ENCODE measurements around the gene AP3S2.
"Not testable (repeated sequence)": the region's sequence is repeated elsewhere in the genome, so short reads cannot be mapped to it uniquely, and the experiment has no call there.

AP3S2 gene

DNA sequence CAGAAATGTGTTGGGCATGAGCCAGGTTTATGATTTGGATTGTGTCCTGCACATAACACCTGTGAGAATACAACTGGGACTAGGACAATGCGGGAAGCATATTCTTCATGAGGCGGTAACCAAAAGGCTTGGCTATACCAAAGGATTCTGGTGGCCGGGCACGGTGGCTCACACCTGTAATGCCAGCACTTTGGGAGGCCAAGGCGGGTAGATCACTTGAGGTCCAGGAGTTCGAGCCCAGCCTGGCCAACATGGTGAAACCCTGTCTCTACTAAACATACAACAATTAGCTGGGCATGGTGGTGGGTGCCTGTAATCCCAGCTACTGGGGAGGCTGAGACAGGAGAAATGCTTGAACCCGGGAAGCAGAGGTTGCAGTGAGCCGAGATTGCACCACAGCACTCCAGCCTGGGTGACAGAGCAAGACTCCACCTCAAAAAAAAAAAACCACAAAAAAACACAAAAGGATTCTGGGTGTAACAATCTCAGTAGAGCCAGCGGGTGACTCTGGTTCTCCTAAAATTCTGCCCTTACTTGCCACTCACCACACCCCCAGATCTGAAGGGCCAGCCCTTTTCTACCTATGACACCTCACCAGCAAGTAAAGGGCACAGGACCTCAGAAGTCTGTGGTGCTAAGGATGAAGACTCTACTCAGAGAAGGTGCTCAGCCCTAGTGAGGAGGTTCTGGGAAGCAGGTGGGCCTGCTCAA, 59.2 kb downstream of the AP3S2 start:
- not testable (repeated sequence) for DNase-seq (ENCODE audit: low read depth)

DNA sequence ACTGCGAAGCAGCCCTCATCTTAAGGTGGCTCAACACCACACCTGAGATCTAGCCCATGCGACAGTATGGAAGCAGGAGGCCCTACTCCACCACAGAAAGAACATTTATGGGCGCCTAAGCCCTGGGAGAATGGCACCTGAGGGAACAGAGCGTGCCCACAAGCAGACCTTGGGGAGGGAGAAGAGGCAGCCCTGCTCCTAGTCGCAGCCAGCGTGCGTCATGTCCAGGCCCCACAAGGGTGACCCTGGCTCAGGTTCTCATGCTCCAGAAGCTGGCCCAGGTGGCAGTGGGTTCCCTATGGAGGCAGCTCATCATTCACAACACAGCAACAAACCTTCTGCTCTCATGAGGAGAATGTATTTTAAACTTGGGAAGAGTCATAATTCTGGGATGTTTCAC, 59.8 kb downstream of the AP3S2 start:
- DNase-seq (ENCODE audit: low read depth), result no peak

- DNase-seq (ENCODE audit: low read depth), result no peak
Measured at GRCh38 chr15:89830639-89831038, 63.2 kb downstream of the AP3S2 start.

GRCh38 chr15:89829616-89830440, 64.0 kb downstream of the AP3S2 start:
- no peak for DNase-seq (ENCODE audit: low read depth)

- no peak for DNase-seq (ENCODE audit: low read depth)
Measured at GRCh38 chr15:89829161-89829560, 64.6 kb downstream of the AP3S2 start.

- no peak for DNase-seq (ENCODE audit: low read depth)
Measured at GRCh38 chr15:89828281-89829145, 65.3 kb downstream of the AP3S2 start.

GRCh38 chr15:89827829-89828228, 66.0 kb downstream of the AP3S2 start:
- DNase-seq (ENCODE audit: low read depth), result no peak

DNA sequence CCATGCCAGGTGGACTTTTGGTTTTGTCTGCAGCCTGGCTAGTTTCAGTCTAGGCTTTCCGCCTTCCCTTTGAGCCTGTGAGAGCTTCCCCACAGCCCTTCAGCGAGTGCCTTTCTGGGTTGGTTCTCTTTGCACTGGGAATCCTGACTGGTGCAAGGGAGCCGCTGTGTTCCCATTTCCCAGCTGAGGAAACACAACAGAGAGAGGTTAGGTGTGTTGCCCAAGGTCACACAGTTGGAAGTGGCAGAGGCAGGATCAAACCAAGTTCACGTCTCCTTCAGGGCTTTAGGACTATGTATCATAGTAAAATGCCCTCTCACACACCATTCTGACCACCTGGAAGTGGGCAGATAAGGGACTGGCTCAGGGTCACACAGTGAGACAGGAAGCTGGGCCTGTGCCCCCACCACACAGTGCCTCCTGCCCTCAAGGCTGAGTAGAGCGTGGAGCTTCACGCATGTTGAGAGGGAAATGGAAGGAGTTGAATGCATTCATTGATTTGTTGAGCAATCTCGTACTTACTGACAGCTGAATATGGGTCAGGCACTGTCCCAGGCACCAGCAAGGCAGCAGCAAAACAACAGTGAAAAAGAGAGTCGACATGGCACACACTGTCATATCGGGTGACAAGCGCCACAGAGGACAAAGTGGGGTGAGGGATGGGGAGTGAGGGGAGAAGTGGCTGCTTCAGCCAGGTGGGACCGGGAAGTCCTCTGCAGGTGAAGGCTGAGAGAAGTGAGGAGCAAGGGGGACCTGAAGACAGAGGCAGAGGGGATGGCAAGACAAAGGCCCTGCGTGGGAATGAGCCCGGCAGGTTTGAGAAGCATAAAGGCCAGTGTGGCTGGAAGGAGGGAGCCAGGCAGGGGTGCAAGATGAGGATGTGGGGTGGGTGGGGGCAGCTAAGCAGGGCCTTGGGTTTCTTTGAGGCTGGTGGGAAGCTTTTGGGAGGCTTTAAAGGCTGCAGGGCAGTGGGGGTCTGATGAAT, 66.8 kb downstream of the AP3S2 start:
- DNase-seq (ENCODE audit: low read depth), result no peak

DNA sequence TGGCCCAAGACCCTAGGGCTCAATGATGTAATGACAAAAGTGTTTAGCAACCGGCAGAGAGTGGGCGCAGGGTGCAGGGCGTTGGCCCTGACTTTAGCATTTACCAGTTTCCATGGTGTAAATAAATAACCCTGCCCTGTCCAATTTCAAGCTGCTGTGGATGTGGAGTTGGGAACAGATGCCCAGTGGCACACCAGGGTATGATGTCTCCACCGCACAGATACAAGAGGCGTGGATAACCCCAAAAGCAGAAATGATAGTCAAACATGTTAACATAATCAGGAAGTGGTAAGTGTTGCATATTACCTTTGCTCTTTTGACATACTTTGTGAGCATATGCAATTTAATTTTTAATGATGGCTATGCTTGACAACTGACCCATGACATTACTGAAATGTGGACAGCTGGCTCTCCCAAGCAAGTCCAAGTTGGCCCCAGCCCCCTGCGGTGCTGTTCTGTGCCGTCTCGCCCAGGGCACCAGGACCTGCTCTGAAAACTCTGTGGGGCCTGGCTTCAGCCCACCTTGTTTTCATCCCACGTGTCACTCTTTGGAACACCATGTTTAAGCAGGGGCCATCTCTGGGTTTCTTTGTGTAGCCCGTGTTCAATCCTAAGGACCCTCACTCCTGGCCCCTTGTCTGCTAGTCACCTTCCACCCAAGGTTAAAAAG, 68.4 kb downstream of the AP3S2 start:
- DNase-seq (ENCODE audit: low read depth), result no peak

- DNase-seq (ENCODE audit: low read depth), result no peak
Measured at GRCh38 chr15:89824607-89824867, 69.3 kb downstream of the AP3S2 start.

GRCh38 chr15:89823836-89824606, 69.8 kb downstream of the AP3S2 start:
- no peak for DNase-seq (ENCODE audit: low read depth)

GRCh38 chr15:89822951-89823711, 70.7 kb downstream of the AP3S2 start:
- no peak for DNase-seq (ENCODE audit: low read depth)

GRCh38 chr15:89822611-89822950, 71.2 kb downstream of the AP3S2 start:
- no peak for DNase-seq (ENCODE audit: low read depth)

DNA sequence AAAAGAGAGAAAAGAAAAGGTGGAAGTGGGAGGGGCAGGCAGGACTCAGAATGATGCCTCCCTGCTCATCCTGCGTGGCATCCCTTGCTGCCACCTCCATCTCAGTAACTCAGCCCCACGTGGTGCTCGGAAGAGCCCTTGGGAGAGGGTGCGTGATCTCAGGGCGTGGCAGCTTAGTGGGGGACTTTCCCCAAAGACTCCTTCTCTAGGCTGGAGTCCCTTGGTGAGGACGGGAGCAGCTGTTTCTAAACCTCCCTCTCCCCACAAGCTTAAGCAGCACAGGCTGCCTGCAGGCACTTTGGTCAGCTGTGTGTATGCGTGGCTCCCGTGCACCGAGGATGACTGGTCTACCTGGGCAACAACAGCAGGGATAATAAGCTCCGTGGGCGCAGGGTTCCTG, 71.8 kb downstream of the AP3S2 start:
- DNase-seq (ENCODE audit: low read depth), result no peak

DNA sequence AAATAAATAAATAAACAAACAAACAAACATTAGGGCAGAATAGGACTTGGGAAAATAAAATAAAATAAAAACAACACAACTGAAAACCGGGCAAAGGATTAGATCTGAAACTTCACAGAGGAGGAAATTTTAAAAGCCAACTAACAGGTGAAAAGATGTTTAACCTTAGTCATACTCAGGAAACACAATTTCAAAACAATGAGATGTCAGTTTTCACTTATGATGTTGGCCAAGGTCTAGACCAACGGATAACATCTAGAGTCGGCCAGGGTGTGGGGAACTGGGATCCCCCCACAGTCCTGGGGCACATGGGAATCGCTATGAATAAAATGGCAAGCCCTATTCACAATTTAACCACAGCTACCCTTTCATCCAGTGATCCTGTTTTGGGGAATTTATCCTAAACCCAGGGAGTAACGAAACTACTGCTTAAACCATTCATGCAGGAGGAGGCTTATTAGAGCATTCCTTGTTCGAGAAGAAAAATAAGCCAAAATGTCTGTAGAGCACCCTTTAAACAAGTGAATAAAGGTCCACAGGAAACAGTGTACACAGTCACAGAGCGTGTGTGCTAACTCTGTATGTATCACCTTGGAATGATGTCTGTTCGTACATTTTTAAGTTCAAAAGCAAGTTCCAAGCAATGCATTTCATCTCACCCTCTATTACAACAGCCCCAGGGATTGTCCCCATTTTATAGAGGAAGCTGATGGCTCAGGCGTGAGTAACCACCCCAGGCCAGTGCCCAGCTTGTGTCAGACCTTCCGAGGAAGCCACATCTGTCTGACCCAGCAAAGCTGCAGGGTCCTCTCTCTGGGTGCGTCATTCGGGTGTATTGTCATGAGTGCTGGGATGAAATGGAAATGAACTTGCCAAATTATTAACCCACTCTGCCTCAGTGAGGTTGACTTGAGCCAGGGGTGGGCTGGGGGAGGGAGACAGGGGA, 72.9 kb downstream of the AP3S2 start:
- no peak for DNase-seq (ENCODE audit: low read depth)

GRCh38 chr15:89818287-89818686, 75.5 kb downstream of the AP3S2 start:
- no peak for DNase-seq (ENCODE audit: low read depth)

DNA sequence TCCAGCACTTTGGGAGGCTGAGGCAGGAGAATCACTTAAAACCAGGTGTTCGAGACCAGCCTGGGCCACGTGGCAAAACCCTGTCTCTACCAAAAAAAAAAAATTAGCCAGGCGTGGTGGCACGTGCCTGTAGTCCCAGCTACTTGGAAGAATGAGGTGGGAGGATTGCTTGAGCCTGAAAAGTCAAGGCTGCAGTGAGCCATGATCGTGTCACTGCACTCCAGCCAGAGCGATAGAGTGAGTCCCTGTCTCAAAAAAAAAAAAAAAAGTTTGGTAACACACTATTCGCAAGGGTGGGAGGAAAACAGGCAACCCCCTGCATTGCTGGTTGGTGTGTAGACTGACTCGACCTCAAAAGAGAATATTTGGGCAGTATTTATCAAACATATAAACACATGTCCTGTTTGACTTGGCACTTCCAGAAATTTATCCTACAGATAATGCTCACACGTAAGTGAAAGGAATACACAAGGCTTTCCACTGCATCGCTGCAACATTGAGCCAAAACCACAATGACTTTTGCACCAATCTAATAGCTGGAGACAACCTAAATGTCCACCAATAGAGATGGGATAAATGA, 76.0 kb downstream of the AP3S2 start:
- DNase-seq (ENCODE audit: low read depth), result no peak

GRCh38 chr15:89815769-89816168, 78.0 kb downstream of the AP3S2 start:
- no peak for DNase-seq (ENCODE audit: low read depth)
